ENCODE data around the gene CNKSR3.

The CNKSR3 gene

GRCh38 chr6:154469306-154469935 lies 41.1 kb downstream of the CNKSR3 start:
- DNase-seq (ENCODE audit: low spot score): no peak
- TF ChIP-seq CTCF (IDR thresholded peaks at IDR 0.05; ENCODE audit: extremely low read depth, missing control alignments): no peak

DNA sequence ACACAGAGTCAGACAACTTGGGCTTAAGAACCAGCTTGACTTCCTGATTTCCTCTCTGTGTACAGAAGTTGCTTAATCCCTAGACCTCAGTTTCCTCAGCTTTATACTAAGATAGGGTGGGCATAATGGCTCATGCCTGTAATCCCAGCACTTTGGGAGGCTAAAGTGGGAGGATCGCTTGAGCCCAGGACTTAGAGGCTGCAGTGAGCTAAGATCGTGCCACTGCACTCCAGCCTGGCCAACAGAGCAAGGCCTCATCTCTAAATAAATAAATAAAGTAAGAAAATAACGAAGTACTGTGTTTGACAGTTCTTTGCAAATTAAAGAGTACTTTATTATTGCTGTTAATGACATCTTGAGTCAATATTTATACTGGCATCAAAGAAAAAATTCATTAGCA lies 41.7 kb downstream of the CNKSR3 start:
- no peak for TF ChIP-seq CTCF (IDR thresholded peaks at IDR 0.05; ENCODE audit: extremely low read depth, missing control alignments)
- DNase-seq (ENCODE audit: low spot score): no peak

GRCh38 chr6:154466971-154467679 lies 43.4 kb downstream of the CNKSR3 start:
- DNase-seq (ENCODE audit: low spot score): no peak
- TF ChIP-seq CTCF (IDR thresholded peaks at IDR 0.05; ENCODE audit: extremely low read depth, missing control alignments): no peak

DNA sequence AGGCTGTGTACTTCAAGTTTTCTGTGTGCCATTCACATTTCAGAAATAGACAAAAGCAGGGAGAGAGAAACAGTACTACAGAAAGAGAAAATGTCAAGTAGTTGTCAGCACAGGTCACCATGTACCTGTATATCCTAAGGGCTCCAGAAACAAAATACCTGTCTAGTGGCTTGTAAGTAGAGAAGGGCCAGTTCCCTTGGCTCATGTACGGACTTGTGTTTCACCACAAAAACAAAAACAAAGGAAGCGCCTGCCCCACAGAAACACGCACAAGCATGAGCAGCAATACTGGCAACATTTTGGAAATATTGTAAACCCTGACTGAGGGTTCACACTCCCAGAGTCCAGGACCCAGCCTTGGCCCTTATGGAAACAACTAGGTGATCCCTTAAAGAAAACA lies 44.3 kb downstream of the CNKSR3 start:
- no peak for TF ChIP-seq CTCF (IDR thresholded peaks at IDR 0.05; ENCODE audit: extremely low read depth, missing control alignments)
- DNase-seq (ENCODE audit: low spot score): no peak

DNA sequence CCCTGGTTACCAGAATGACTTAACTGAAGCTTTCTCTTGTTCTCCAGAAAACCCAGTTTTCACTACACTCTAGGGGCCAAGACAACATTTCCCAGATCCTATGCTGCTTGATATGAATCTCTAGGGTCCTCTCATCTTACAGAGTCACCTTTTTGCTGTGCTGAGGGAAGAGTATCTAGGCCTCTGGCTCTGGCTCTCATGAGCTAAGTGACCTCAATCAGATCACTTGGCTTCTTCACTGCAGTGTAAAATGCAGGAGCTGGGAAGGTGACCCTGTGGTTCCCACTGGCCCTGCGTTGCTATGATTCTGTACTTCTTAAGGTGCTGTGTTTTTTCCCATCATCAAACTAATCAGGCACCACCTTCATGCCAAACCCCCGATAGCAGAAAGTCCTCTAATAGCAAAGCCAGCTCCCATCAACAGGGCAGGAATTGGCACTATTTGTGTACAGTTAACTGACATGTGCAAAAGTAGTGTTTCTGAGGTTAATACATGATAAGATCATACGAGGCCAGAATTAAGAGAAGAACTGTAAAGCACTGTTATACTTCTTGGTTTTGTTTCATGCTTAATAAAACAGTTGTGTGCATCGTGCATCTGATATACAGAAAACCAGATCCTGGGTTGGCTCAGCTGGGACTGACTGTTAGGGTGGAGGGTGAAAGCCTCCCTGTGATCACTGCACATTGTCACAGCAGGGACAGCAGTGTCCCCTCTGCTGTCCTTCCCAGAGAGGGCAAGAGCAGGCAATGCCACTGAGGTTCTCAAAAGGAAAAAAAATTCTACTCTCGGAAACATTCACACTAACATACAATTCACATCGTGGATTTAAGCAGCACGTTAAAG lies 46.7 kb downstream of the CNKSR3 start:
- no peak for TF ChIP-seq CTCF (IDR thresholded peaks at IDR 0.05; ENCODE audit: extremely low read depth, missing control alignments)
- DNase-seq (ENCODE audit: low spot score): no peak

DNA sequence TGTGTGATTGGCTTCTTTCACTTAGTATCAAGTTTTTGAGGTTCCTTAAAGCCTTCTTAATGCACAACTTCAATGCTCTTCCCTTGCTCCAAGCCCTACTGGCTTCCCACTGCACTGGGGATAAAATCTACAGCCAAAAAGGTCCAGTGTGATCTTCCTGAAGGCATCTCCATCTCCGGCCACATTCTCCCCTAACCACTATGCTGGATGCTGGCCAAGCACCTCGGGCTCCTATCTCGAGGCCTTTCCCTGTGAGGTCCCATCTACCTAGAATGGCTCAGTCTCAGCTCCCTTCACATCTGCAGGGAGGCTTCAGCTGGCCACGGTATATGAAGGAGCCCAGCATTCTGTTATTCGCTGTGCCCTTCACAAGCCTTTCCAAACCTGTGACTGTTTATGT lies 48.1 kb downstream of the CNKSR3 start:
- DNase-seq (ENCODE audit: low spot score): no peak
- TF ChIP-seq CTCF (IDR thresholded peaks at IDR 0.05; ENCODE audit: extremely low read depth, missing control alignments): no peak

GRCh38 chr6:154461348-154461747 lies 49.1 kb downstream of the CNKSR3 start:
- no peak for DNase-seq (ENCODE audit: low spot score)
- TF ChIP-seq CTCF (IDR thresholded peaks at IDR 0.05; ENCODE audit: extremely low read depth, missing control alignments): no peak
